GM21526 (cell line): ENCODE measurements around the gene ADAMTS17.

ENCODE experiments used
- ATAC-seq: cut with Tn5 transposase; IDR thresholded peaks from one replicate; pipeline ENCODE4 v1.9.1; 2021; ENCODE audit warnings: moderate library complexity; ENCODE audit not compliant: unreplicated experiment, low FRiP score

Gene ADAMTS17

GRCh38 chr15:100005715-100006114, 336.1 kb downstream of the ADAMTS17 start:
- no peak for ATAC-seq

GRCh38 chr15:100005013-100005412, 336.8 kb downstream of the ADAMTS17 start:
- no peak for ATAC-seq

- ATAC-seq: no peak
Observed at GRCh38 chr15:100002787-100003536, 338.8 kb downstream of the ADAMTS17 start.

GRCh38 chr15:100002086-100002620, 339.6 kb downstream of the ADAMTS17 start:
- ATAC-seq: no peak

- ATAC-seq: no peak
Observed at GRCh38 chr15:100001405-100001804, 340.4 kb downstream of the ADAMTS17 start.

- ATAC-seq: no peak
Observed at GRCh38 chr15:99999282-100000070, 342.3 kb downstream of the ADAMTS17 start.

GRCh38 chr15:99998661-99999101, 343.1 kb downstream of the ADAMTS17 start:
- no peak for ATAC-seq

- no peak for ATAC-seq
Observed at GRCh38 chr15:99997112-99997651, 344.6 kb downstream of the ADAMTS17 start.

GRCh38 chr15:99996660-99997059, 345.1 kb downstream of the ADAMTS17 start:
- no peak for ATAC-seq

- no peak for ATAC-seq
Observed at GRCh38 chr15:99995543-99995942, 346.2 kb downstream of the ADAMTS17 start.

- ATAC-seq: no peak
Observed at GRCh38 chr15:99994849-99995248, 346.9 kb downstream of the ADAMTS17 start.

GRCh38 chr15:99993681-99994131, 348.1 kb downstream of the ADAMTS17 start:
- no peak for ATAC-seq

GRCh38 chr15:99993262-99993661, 348.5 kb downstream of the ADAMTS17 start:
- no peak for ATAC-seq

GRCh38 chr15:99992611-99993231, 349.1 kb downstream of the ADAMTS17 start:
- ATAC-seq: no peak

GRCh38 chr15:99989095-99989494, 352.7 kb downstream of the ADAMTS17 start:
- no peak for ATAC-seq

GRCh38 chr15:99987701-99988100, 354.1 kb downstream of the ADAMTS17 start:
- no peak for ATAC-seq

- ATAC-seq: no peak
Observed at GRCh38 chr15:99987119-99987506, 354.7 kb downstream of the ADAMTS17 start.

- no peak for ATAC-seq
Observed at GRCh38 chr15:99986297-99987118, 355.3 kb downstream of the ADAMTS17 start.

- no peak for ATAC-seq
Observed at GRCh38 chr15:99985878-99986277, 355.9 kb downstream of the ADAMTS17 start.
